GM10248 (cell line): ENCODE data around the gene PPP5C.
A peak's percentile ranks its signal among the peaks of the same experiment; 100 is the strongest.

Experiments used
- CTCF ChIA-PET: fragments of 300-600 bp; sonication (Branson Sonifier 250); formaldehyde crosslinking; extraction: SDS; loops from one replicate; lab custom pipeline; 2021; ENCODE audit warnings: antibody characterized with exemption; lab: Yijun Ruan, JAX
- POLR2A ChIA-PET: fragments of 350-650 bp; sonication (Branson Sonifier 250); formaldehyde crosslinking; extraction: SDS; loops from one replicate; lab custom pipeline; 2020; ENCODE audit warnings: antibody characterized with exemption; lab: Yijun Ruan, JAX
- DNase-seq: peaks from one replicate; pipeline ENCODE4 v3.0.0; 2012; ENCODE audit errors: extremely low spot score
- CTCF ChIP-seq: IDR thresholded peaks from 2 replicates; pipeline ENCODE4 v1.5.1; 2012; ENCODE audit warnings: mild to moderate bottlenecking, low read depth; ENCODE audit errors: extremely low read depth, missing control alignments, control extremely low read depth

PPP5C gene

GRCh38 chr19:46350758-46351159, 3.9 kb downstream of the PPP5C start:
- POLR2A ChIA-PET, result no interaction called here
- CTCF ChIA-PET, result interaction anchor here (0.9 to 1.3 kb wide), 4 partner anchors 8 to 46 kb away, joined by 3 to 6 read pairs (median 4); no protein-coding TSS in a partner anchor
- no peak for TF ChIP-seq CTCF
- peak; percentile 55 for DNase-seq

DNA sequence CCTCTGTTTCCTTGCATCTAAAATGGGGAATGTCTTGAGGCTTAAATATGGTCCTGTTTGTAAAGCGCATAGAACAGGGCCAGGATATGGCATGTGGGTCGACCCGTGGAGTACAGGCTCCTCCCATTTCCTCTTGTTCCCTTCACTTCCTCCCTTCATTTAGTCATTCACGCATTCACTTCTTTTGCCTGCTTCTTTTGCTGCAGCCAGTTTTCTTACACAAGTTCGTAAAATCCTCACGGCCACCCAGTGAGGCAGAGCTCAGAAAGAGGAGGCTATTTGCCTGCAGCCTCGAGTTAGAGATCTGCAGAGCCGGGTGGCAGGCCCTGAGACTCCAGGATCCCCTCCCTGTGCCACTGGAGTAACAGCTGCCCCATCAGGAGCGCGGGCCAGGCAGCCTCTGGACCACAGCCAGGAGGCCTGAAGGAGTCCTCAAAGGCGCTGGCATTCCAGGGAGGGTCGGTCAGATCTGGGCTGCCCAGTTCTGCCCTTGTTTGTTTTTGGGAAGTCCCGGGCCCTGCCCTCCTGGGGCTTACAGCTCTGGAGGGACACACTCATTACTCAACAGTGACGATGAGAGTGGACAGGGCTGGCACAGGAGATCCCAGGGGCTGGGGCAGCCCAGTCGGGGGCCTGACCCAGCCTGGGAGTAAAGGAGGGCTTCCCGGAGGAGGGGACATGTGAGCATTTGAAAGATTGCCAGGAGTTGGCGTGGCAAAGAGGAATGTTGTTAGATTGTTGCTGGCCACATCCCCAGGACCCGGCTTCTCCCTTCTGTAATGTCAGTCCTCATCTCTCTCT, 4.6 kb downstream of the PPP5C start:
- ChIA-PET CTCF (interaction anchor here (1.1 to 1.8 kb wide), 5 partner anchors 13 to 45 kb away, joined by 3 to 6 read pairs (median 4); no protein-coding TSS in a partner anchor), POLR2A (interaction anchor here (0.5 to 0.6 kb wide), 2 partner anchors 11 to 1731 kb away, joined by 5 to 8 read pairs; no protein-coding TSS in a partner anchor)
- DNase-seq, result peak; percentile 27
- TF ChIP-seq CTCF, result no peak

GRCh38 chr19:46353730-46354528, 7.0 kb downstream of the PPP5C start:
- ChIA-PET CTCF (interaction anchor here (1.0 to 2.5 kb wide), 4 partner anchors 11 to 414 kb away, joined by 3 to 10 read pairs (median 5); no protein-coding TSS in a partner anchor), POLR2A (interaction anchor here (0.6 kb wide), 1 partner anchor 14 kb away, joined by 3 read pairs; no protein-coding TSS in a partner anchor)
- DNase-seq, result no peak
- TF ChIP-seq CTCF, result no peak

- peak; percentile 49 for DNase-seq
Measured at GRCh38 chr19:46355234-46356148, 8.6 kb downstream of the PPP5C start.

More at GRCh38 chr19:46355234-46356148, 8.6 kb downstream of the PPP5C start:
- POLR2A ChIA-PET, result no interaction called here
- CTCF ChIA-PET, result interaction anchor here (0.7 to 5.5 kb wide), 8 partner anchors 8 to 46 kb away, joined by 3 to 31 read pairs (median 4); partner anchors contain the start of gene PPP5C
- TF ChIP-seq CTCF, result no peak
